Spleen (tissue), 7 donors: ENCODE data around the gene SH3RF1.

Source experiments
- CTCF ChIP-seq, 11 experiments: fragments of 200-600 bp in 7 of 11; fragments of 450-650 bp in 4 of 11; sonication (generic) in 4 of 11; IDR thresholded peaks in 8 of 11; conservative IDR thresholded peaks in 3 of 11; 1 replicate in 7 of 11; 2 replicates in 4 of 11; pipeline versions ENCODE4 v1.4.0 to v1.8.0; 2016 to 2021; ENCODE audit warnings: antibody characterized with exemption in 11 of 11, inconsistent platforms in 4 of 11, mild to moderate bottlenecking in 1 of 11
- POLR2AphosphoS5 ChIP-seq, 3 donors: sonication (generic); formaldehyde crosslinking; IDR thresholded peaks; one replicate each; pipeline ENCODE4 v1.5.1; 2017; ENCODE audit warnings: antibody characterized with exemption in 3 of 3
- donor health status: DM: no; HTN: no; CAD: no; lungs with moderate emphysema.
- donor health status: DM: no; HTN: no; CAD: no.
- donor health status: DM: no; HTN: no; CAD: no.

- TF ChIP-seq CTCF (IDR thresholded peaks at IDR 0.05 in 8 of 11, conservative IDR thresholded peaks at IDR 0.05 in 3 of 11): no peak
- no peak for TF ChIP-seq POLR2AphosphoS5 (IDR thresholded peaks at IDR 0.05)
Observed at GRCh38 chr4:169128902-169129301, 141.9 kb downstream of the SH3RF1 start.
